Lower lobe of right lung (tissue), 2 donors: Measurements from ENCODE around the gene C8G. TPM values are rescaled to one million over a fixed set of nuclear protein-coding genes. Genes with fewer than 3 reads are reported as not detected.
A peak's percentile ranks its signal among the peaks of the same experiment; 100 is the strongest.

Experiments used
- ATAC-seq, 2 donors: fragments of 200-7000 bp; cut with Tn5 transposase; one replicate each; pipeline ENCODE4 v1.9.1; 2020 to 2022; ENCODE audit warnings: mild to moderate bottlenecking in 2 of 2, moderate library complexity in 2 of 2
- DNase-seq: peaks from one replicate; pipeline ENCODE4 v3.0.0-alpha.2; 2020
- H3K27ac ChIP-seq: fragments of 200-600 bp; one replicate; pipeline ENCODE4 v1.8.0; 2022
- H3K27me3 ChIP-seq: fragments of 200-600 bp; one replicate; pipeline ENCODE4 v1.8.0; 2022; ENCODE audit warnings: low read depth
- H3K36me3 ChIP-seq: fragments of 200-600 bp; one replicate; pipeline ENCODE4 v1.8.0; 2022; ENCODE audit warnings: mild to moderate bottlenecking
- H3K4me1 ChIP-seq: fragments of 200-600 bp; one replicate; pipeline ENCODE4 v1.8.0; 2022
- H3K4me3 ChIP-seq: fragments of 200-600 bp; one replicate; pipeline ENCODE4 v1.8.0; 2022; ENCODE audit warnings: mild to moderate bottlenecking
- H3K9me3 ChIP-seq: fragments of 200-600 bp; one replicate; pipeline ENCODE4 v1.8.0; 2022
- CTCF ChIP-seq: fragments of 200-600 bp; IDR thresholded peaks from one replicate; pipeline ENCODE4 v1.8.0; 2022; ENCODE audit warnings: antibody characterized with exemption, mild to moderate bottlenecking
- intact Hi-C: fragments of 100-400 bp; cut with DNase I; formaldehyde crosslinking; loops from one replicate; pipeline ENCODE4 v1.11.0; 2022
- total RNA-seq: library from RNA; stranded (reverse); fragmentation: NEBNext Ultra II Directional; extraction: Animal tissue kit (Norgen Biotek cat#: 25700); gene quantifications from one replicate; pipeline ENCODE4 v1.2.1, GENCODE V29; 2021
- donor health status: DM: no; HTN: yes; CAD: no; lungs with severe emphysema.

Gene C8G
- total RNA-seq, 1 donor from 2014 or later, result 2.2 TPM

GRCh38 chr9:136943291-136944211 lies 1.5 kb upstream of the C8G start:
- ATAC-seq (peak in 1 of 2 donors; percentile 6), DNase-seq (no peak)
- intact Hi-C loops, result no loop called here

DNA sequence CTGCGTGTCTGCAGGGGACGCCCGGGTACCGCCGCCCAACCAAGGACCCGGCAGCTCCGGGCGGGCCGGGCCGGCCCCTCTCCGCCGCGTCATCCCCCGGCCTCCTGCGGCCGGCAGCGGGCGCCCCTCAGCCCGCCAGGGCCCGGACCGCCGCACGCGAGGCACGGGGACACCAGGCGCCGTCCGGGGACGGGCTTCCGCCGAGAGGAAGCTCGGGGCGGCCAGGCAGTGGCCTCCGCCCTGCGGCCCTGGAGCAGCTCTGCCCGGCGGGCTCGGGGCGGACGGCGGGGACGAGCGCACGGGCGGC lies 878 bp upstream of the C8G start:
- intact Hi-C loops, result no loop called here
- ATAC-seq (peak; percentile 29 to 57), DNase-seq (no peak)
- no peaks in the 10 kb centered on the region for H3K9me3 ChIP-seq
- H3K4me1 ChIP-seq, result peaks cover 35% of the 10 kb centered on the region
- no peaks in the 10 kb centered on the region for H3K27me3 ChIP-seq
- H3K4me3 ChIP-seq, result peak overlapping the region; percentile 98
- H3K36me3 ChIP-seq, result peaks cover 35% of the 10 kb centered on the region
- H3K27ac ChIP-seq, result peak overlapping the region; percentile 87
- TF ChIP-seq CTCF, result no peak

More at GRCh38 chr9:136943291-136944211, 1.5 kb upstream of the C8G start:
- Histone ChIP-seq H3K27ac (peak overlapping the region; percentile 87), H3K36me3 (peaks cover 35% of the 10 kb centered on the region), H3K4me3 (peak overlapping the region; percentile 98), H3K9me3 (no peaks in the 10 kb centered on the region), H3K4me1 (peaks cover 29% of the 10 kb centered on the region), H3K27me3 (no peaks in the 10 kb centered on the region)
- no peak for TF ChIP-seq CTCF

- intact Hi-C loops, result no loop called here
- DNase-seq (peak; percentile 55), ATAC-seq (no peak)
- H3K27me3 ChIP-seq, result no peaks in the 10 kb centered on the region
- H3K36me3 ChIP-seq, result peaks cover 26% of the 10 kb centered on the region
- H3K4me1 ChIP-seq, result peaks cover 45% of the 10 kb centered on the region
- H3K27ac ChIP-seq, result no peak overlapping the region
- no peak for TF ChIP-seq CTCF
- no peak overlapping the region for H3K4me3 ChIP-seq
- H3K9me3 ChIP-seq, result no peaks in the 10 kb centered on the region
Observed at GRCh38 chr9:136945333-136946227, 537 bp downstream of the C8G start.

- no peak overlapping the region for H3K27ac ChIP-seq
- intact Hi-C loops, result no loop called here
- H3K27me3 ChIP-seq, result no peaks in the 10 kb centered on the region
- no peak overlapping the region for H3K4me3 ChIP-seq
- no peak for DNase-seq
- H3K9me3 ChIP-seq, result no peaks in the 10 kb centered on the region
- H3K4me1 ChIP-seq, result peaks cover 47% of the 10 kb centered on the region
- peaks cover 18% of the 10 kb centered on the region for H3K36me3 ChIP-seq
- TF ChIP-seq CTCF, result no peak
- ATAC-seq, result no peak
Observed at GRCh38 chr9:136946228-136947027, 1.4 kb downstream of the C8G start.
